SK-N-SH (cell line): ENCODE results near the gene PAPOLB. TPM values are rescaled to one million over a fixed set of nuclear protein-coding genes. Genes with fewer than 3 reads are reported as not detected.

Experiments used
- CTCF ChIA-PET: fragments of 300-600, 350-600 bp; formaldehyde crosslinking; extraction: SDS; loops from one replicate; lab custom pipeline; 2021; lab: Yijun Ruan, JAX
- POLR2A ChIA-PET: fragments of 350-600 bp; sonication (Branson Sonifier 250); formaldehyde crosslinking; extraction: SDS; loops from one replicate; lab custom pipeline; 2020; ENCODE audit warnings: antibody characterized with exemption, inconsistent platforms; lab: Yijun Ruan, JAX
- DNase-seq: peaks from one replicate; pipeline ENCODE4 v3.0.0; 2012
- H2AFZ ChIP-seq: fragments of 200-600 bp; sonication (generic); 2 replicates; pipeline ENCODE4 v1.8.1; 2016; ENCODE audit warnings: antibody characterized with exemption, mild to moderate bottlenecking, low read depth
- H3F3A ChIP-seq: fragments of 200-600 bp; sonication (generic); replicated peaks from 2 replicates; pipeline ENCODE3; 2016; ENCODE audit warnings: antibody characterized with exemption, mild to moderate bottlenecking; ENCODE audit not compliant: insufficient read depth
- H3K27ac ChIP-seq, 2 experiments: fragments of 200-500 bp in 1 of 2; fragments of 200-600 bp in 1 of 2; sonication (Bioruptor generic) in 1 of 2; sonication (generic), shearing (Covaris generic) in 1 of 2; 2 replicates each; pipeline versions ENCODE4 v1.5.1 to v1.6.1; 2014 to 2016; ENCODE audit warnings: low read depth in 2 of 2, inconsistent platforms in 1 of 2, low read length in 1 of 2, mild to moderate bottlenecking in 1 of 2, mixed read lengths in 1 of 2
- H3K27me3 ChIP-seq: fragments of 200-600 bp; sonication (generic), shearing (Covaris generic); 2 replicates; pipeline ENCODE4 v1.6.1; 2016; ENCODE audit warnings: mixed run types; ENCODE audit not compliant: insufficient read depth
- H3K36me3 ChIP-seq, 2 experiments: fragments of 200-500 bp in 1 of 2; fragments of 200-600 bp in 1 of 2; sonication (Bioruptor generic) in 1 of 2; sonication (generic) in 1 of 2; replicated peaks in 1 of 2; 2 replicates each; pipeline versions ENCODE3 to v1.5.1; 2014 to 2016; ENCODE audit warnings: low read length in 1 of 2, mild to moderate bottlenecking in 1 of 2; ENCODE audit not compliant: insufficient read depth in 2 of 2, control insufficient read depth in 1 of 2
- H3K4me1 ChIP-seq, 2 experiments: fragments of 200-500 bp in 1 of 2; fragments of 200-600 bp in 1 of 2; sonication (Bioruptor generic) in 1 of 2; sonication (generic), shearing (Covaris generic) in 1 of 2; 2 replicates each; pipeline versions ENCODE4 v1.5.1 to v1.6.1; 2014 to 2016; ENCODE audit warnings: low read depth in 1 of 2, low read length in 1 of 2, mixed run types in 1 of 2; ENCODE audit not compliant: insufficient read depth in 2 of 2, control insufficient read depth in 1 of 2
- H3K4me2 ChIP-seq: fragments of 200-600 bp; sonication (generic), shearing (Covaris generic); 2 replicates; pipeline ENCODE4 v1.6.1; 2017; ENCODE audit warnings: mixed run types
- H3K4me3 ChIP-seq, 2 experiments: fragments of 200-500 bp in 1 of 2; fragments of 200-600 bp in 1 of 2; sonication (Bioruptor generic) in 1 of 2; sonication (generic), shearing (Covaris generic) in 1 of 2; 2 replicates each; pipeline versions ENCODE4 v1.5.1 to v1.8.1; 2014 to 2016; ENCODE audit warnings: low read depth in 2 of 2, inconsistent platforms in 1 of 2, low read length in 1 of 2, mild to moderate bottlenecking in 1 of 2, mixed read lengths in 1 of 2, moderate library complexity in 1 of 2
- H3K79me2 ChIP-seq: fragments of 200-600 bp; sonication (generic); 2 replicates; pipeline ENCODE4 v1.8.1; 2017; ENCODE audit warnings: mild to moderate bottlenecking; ENCODE audit not compliant: insufficient read depth
- H3K9ac ChIP-seq: fragments of 200-600 bp; sonication (generic); 2 replicates; pipeline ENCODE4 v1.6.1; 2017; ENCODE audit warnings: mixed run types
- H3K9me2 ChIP-seq: fragments of 200-600 bp; sonication (generic); 2 replicates; pipeline ENCODE4 v1.6.1; 2017; ENCODE audit warnings: mixed run types
- H3K9me3 ChIP-seq: fragments of 200-600 bp; sonication (generic); 2 replicates; pipeline ENCODE4 v1.6.1; 2017; ENCODE audit warnings: mixed run types, mild to moderate bottlenecking, moderate library complexity
- H4K20me1 ChIP-seq: fragments of 200-600 bp; sonication (generic); 2 replicates; pipeline ENCODE4 v1.6.1; 2017; ENCODE audit warnings: mild to moderate bottlenecking, mixed run types; ENCODE audit not compliant: insufficient read depth
- CHD2 ChIP-seq: fragments of 150-350 bp; IDR thresholded peaks from 2 replicates; pipeline ENCODE4 v1.6.1; 2018; ENCODE audit warnings: low read length; ENCODE audit not compliant: partially characterized antibody
- ELF1 ChIP-seq: IDR thresholded peaks from 2 replicates; pipeline ENCODE4 v1.4.0; 2012
- FOSL2 ChIP-seq: IDR thresholded peaks from 2 replicates; pipeline ENCODE4 v1.4.0; 2012; ENCODE audit warnings: low read depth, mild to moderate bottlenecking, moderate library complexity, borderline replicate concordance
- GABPA ChIP-seq: IDR thresholded peaks from 2 replicates; pipeline ENCODE4 v1.4.0; 2012; ENCODE audit warnings: low read depth, mild to moderate bottlenecking
- GATA2 ChIP-seq: sonication (generic); formaldehyde crosslinking; IDR thresholded peaks from 2 replicates; pipeline ENCODE4 v1.5.0; 2020; ENCODE audit warnings: mild to moderate bottlenecking, missing genetic modification reagents
- JUND ChIP-seq: IDR thresholded peaks from 2 replicates; pipeline ENCODE4 v1.4.0; 2012
- MXI1 ChIP-seq: IDR thresholded peaks from 2 replicates; pipeline ENCODE4 v1.6.1; 2012; ENCODE audit warnings: mild to moderate bottlenecking, low read depth, low read length, improper control_type of control experiment
- POLR2AphosphoS5 ChIP-seq: IDR thresholded peaks from 2 replicates; pipeline ENCODE4 v1.6.1; 2012; ENCODE audit warnings: low read depth, low read length
- RXRA ChIP-seq: IDR thresholded peaks from 2 replicates; pipeline ENCODE4 v1.4.0; 2012; ENCODE audit warnings: low read depth, mild to moderate bottlenecking, borderline replicate concordance
- SIN3A ChIP-seq: IDR thresholded peaks from 2 replicates; pipeline ENCODE4 v1.6.1; 2012; ENCODE audit warnings: low read depth, mild to moderate bottlenecking, low read length, moderate library complexity, borderline replicate concordance
- TAF1 ChIP-seq: IDR thresholded peaks from 2 replicates; pipeline ENCODE4 v1.6.1; 2012; ENCODE audit warnings: low read depth, mild to moderate bottlenecking, low read length, moderate library complexity, borderline replicate concordance
- TEAD4 ChIP-seq: IDR thresholded peaks from 2 replicates; pipeline ENCODE4 v1.4.0; 2012; ENCODE audit warnings: mild to moderate bottlenecking, borderline replicate concordance; ENCODE audit not compliant: insufficient read depth
- YY1 ChIP-seq: IDR thresholded peaks from 2 replicates; pipeline ENCODE4 v1.4.0; 2012; ENCODE audit warnings: low read depth, mild to moderate bottlenecking
- WGBS: methylation state at CpG from one replicate; pipeline ENCODE4 v1.1.6; 2017; ENCODE audit warnings: low lambda C conversion rate; 5-methylcytosine and 5-hydroxymethylcytosine counted together
- polyA plus RNA-seq, 3 experiments: library from polyadenylated mRNA; depleted of rRNA; stranded (reverse); fragments of >200 nt; gene quantifications; 2 replicates each; pipeline ENCODE4 v1.2.3, GENCODE V29; 2012
- TF ChIP-seq, protein P1 (sequence below): IDR thresholded peaks from 2 replicates; pipeline ENCODE4 v1.6.1; 2012; ENCODE audit warnings: mild to moderate bottlenecking, low read depth, low read length, moderate library complexity
- TF ChIP-seq, protein P2 (sequence below): fragments of 200-600 bp; sonication (generic); IDR thresholded peaks from 2 replicates; pipeline ENCODE4 v1.6.1; 2017; ENCODE audit warnings: antibody characterized with exemption, mild to moderate bottlenecking, moderate library complexity
- TF ChIP-seq, protein P3 (sequence below): IDR thresholded peaks from 2 replicates; pipeline ENCODE4 v1.4.0; 2012; ENCODE audit warnings: low read depth, borderline replicate concordance
- TF ChIP-seq, protein P4 (sequence below): fragments of 150-350 bp; IDR thresholded peaks from 2 replicates; pipeline ENCODE4 v1.6.1; 2017; ENCODE audit warnings: antibody characterized with exemption, low read length, low read depth, borderline replicate concordance

PAPOLB gene
- polyA plus RNA-seq, 1 of the 3 experiments (the other 2 are of a cell fraction) = not detected

DNA sequence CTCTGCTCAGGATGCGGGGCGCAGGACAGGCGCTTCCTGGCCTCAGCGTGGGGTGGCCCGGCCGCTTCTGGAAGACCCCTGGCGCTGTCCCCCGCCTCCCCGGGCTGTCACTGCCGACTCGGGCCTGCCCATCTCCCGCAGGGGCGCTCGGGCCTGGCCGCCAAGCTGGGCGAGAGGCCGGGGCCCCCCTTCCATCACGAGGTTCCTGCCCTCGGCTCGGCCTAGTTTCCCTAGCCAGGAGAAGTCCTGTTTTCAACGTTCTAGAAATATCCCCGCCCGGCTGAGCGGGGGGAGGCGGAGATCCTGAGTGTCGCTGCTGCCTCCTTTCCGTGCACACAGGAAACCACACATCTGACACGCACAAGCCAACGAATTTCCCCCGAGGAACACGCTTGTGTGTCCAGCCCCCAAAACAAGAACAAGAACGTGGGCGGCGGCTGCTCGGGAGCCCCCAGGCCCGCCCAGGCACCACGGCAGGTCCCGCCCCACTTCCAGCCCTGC, 52.7 kb downstream of the PAPOLB start:
- Histone ChIP-seq H3F3A (peaks cover 3% of the 10 kb centered on the region), H3K79me2 (no peaks in the 10 kb centered on the region), H3K27ac (no peak overlapping the region), H3K9ac (no peak overlapping the region), H3K4me3 (no peak overlapping the region), H2AFZ (no peak overlapping the region), H3K9me3 (no peaks in the 10 kb centered on the region), H3K36me3 (no peaks in the 10 kb centered on the region), H4K20me1 (no peaks in the 10 kb centered on the region), H3K27me3 (no peaks in the 10 kb centered on the region), H3K4me2 (no peak overlapping the region), H3K4me1 (no peaks in the 10 kb centered on the region), H3K9me2 (no peaks in the 10 kb centered on the region)
- CTCF ChIA-PET = interaction anchor here (1.2 to 2.5 kb wide), 3 partner anchors 11 to 75 kb away, joined by 6 to 19 read pairs (median 7); partner anchors contain the start of gene RADIL
- POLR2A ChIA-PET = no interaction called here
- no peak for TF ChIP-seq GABPA
- TF ChIP-seq, protein P1, sequence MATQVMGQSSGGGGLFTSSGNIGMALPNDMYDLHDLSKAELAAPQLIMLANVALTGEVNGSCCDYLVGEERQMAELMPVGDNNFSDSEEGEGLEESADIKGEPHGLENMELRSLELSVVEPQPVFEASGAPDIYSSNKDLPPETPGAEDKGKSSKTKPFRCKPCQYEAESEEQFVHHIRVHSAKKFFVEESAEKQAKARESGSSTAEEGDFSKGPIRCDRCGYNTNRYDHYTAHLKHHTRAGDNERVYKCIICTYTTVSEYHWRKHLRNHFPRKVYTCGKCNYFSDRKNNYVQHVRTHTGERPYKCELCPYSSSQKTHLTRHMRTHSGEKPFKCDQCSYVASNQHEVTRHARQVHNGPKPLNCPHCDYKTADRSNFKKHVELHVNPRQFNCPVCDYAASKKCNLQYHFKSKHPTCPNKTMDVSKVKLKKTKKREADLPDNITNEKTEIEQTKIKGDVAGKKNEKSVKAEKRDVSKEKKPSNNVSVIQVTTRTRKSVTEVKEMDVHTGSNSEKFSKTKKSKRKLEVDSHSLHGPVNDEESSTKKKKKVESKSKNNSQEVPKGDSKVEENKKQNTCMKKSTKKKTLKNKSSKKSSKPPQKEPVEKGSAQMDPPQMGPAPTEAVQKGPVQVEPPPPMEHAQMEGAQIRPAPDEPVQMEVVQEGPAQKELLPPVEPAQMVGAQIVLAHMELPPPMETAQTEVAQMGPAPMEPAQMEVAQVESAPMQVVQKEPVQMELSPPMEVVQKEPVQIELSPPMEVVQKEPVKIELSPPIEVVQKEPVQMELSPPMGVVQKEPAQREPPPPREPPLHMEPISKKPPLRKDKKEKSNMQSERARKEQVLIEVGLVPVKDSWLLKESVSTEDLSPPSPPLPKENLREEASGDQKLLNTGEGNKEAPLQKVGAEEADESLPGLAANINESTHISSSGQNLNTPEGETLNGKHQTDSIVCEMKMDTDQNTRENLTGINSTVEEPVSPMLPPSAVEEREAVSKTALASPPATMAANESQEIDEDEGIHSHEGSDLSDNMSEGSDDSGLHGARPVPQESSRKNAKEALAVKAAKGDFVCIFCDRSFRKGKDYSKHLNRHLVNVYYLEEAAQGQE = no peak
- TF ChIP-seq POLR2AphosphoS5 = no peak
- TF ChIP-seq MXI1 = no peak
- TF ChIP-seq CHD2 = no peak
- no peak for TF ChIP-seq ELF1
- TF ChIP-seq, protein P2, sequence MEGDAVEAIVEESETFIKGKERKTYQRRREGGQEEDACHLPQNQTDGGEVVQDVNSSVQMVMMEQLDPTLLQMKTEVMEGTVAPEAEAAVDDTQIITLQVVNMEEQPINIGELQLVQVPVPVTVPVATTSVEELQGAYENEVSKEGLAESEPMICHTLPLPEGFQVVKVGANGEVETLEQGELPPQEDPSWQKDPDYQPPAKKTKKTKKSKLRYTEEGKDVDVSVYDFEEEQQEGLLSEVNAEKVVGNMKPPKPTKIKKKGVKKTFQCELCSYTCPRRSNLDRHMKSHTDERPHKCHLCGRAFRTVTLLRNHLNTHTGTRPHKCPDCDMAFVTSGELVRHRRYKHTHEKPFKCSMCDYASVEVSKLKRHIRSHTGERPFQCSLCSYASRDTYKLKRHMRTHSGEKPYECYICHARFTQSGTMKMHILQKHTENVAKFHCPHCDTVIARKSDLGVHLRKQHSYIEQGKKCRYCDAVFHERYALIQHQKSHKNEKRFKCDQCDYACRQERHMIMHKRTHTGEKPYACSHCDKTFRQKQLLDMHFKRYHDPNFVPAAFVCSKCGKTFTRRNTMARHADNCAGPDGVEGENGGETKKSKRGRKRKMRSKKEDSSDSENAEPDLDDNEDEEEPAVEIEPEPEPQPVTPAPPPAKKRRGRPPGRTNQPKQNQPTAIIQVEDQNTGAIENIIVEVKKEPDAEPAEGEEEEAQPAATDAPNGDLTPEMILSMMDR = no peak
- TF ChIP-seq RXRA = no peak
- no peak for TF ChIP-seq FOSL2
- no peak for TF ChIP-seq TEAD4
- no peak for TF ChIP-seq SIN3A
- TF ChIP-seq, protein P3, sequence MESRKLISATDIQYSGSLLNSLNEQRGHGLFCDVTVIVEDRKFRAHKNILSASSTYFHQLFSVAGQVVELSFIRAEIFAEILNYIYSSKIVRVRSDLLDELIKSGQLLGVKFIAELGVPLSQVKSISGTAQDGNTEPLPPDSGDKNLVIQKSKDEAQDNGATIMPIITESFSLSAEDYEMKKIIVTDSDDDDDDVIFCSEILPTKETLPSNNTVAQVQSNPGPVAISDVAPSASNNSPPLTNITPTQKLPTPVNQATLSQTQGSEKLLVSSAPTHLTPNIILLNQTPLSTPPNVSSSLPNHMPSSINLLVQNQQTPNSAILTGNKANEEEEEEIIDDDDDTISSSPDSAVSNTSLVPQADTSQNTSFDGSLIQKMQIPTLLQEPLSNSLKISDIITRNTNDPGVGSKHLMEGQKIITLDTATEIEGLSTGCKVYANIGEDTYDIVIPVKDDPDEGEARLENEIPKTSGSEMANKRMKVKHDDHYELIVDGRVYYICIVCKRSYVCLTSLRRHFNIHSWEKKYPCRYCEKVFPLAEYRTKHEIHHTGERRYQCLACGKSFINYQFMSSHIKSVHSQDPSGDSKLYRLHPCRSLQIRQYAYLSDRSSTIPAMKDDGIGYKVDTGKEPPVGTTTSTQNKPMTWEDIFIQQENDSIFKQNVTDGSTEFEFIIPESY = no peak
- no peak for TF ChIP-seq YY1
- no peak for TF ChIP-seq GATA2 (CRISPR knock-in tag)
- TF ChIP-seq JUND = no peak
- TF ChIP-seq TAF1 = no peak
- TF ChIP-seq, protein P4, sequence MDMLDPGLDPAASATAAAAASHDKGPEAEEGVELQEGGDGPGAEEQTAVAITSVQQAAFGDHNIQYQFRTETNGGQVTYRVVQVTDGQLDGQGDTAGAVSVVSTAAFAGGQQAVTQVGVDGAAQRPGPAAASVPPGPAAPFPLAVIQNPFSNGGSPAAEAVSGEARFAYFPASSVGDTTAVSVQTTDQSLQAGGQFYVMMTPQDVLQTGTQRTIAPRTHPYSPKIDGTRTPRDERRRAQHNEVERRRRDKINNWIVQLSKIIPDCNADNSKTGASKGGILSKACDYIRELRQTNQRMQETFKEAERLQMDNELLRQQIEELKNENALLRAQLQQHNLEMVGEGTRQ = no peak
- DNase-seq = no peak
- WGBS = 94% methylated on average over 38 of the region's 38 CpGs
